IMR-90 (cell line): Measurements from ENCODE around the gene SORBS1.

Source experiments
- BHLHE40 ChIP-seq: fragments of 150-350 bp; IDR thresholded peaks from 2 replicates; pipeline ENCODE4 v1.6.1; 2016; ENCODE audit warnings: mild to moderate bottlenecking, low read depth, low read length
- CEBPB ChIP-seq: IDR thresholded peaks from 2 replicates; pipeline ENCODE4 v1.6.1; 2012; ENCODE audit warnings: low read depth, low read length, improper control_type of control experiment
- CTCF ChIP-seq: conservative IDR thresholded peaks from 2 replicates; pipeline ENCODE4 v1.5.1; 2012; ENCODE audit warnings: mild to moderate bottlenecking, low read depth, low read length, improper control_type of control experiment
- MXI1 ChIP-seq: IDR thresholded peaks from 2 replicates; pipeline ENCODE4 v1.6.1; 2012; ENCODE audit warnings: low read depth, mild to moderate bottlenecking, low read length, moderate library complexity, borderline replicate concordance
- POLR2A ChIP-seq: IDR thresholded peaks from 2 replicates; pipeline ENCODE4 v1.6.1; 2012; ENCODE audit warnings: mild to moderate bottlenecking, low read depth, low read length
- TF ChIP-seq, protein P1 (sequence below): fragments of 150-350 bp; IDR thresholded peaks from 2 replicates; pipeline ENCODE4 v1.6.1; 2017; ENCODE audit warnings: mild to moderate bottlenecking, antibody characterized with exemption, low read length, low read depth

- TF ChIP-seq, protein P1, sequence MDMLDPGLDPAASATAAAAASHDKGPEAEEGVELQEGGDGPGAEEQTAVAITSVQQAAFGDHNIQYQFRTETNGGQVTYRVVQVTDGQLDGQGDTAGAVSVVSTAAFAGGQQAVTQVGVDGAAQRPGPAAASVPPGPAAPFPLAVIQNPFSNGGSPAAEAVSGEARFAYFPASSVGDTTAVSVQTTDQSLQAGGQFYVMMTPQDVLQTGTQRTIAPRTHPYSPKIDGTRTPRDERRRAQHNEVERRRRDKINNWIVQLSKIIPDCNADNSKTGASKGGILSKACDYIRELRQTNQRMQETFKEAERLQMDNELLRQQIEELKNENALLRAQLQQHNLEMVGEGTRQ: no peak
- TF ChIP-seq MXI1 (no peak), CEBPB (no peak), CTCF (no peak), POLR2A (no peak), BHLHE40 (no peak)
Observed at GRCh38 chr10:95475003-95475383, 86.2 kb downstream of the SORBS1 start.
